Umbilical cord (tissue), 2 donors: ENCODE data around the gene CDC6. TPM values are rescaled to one million over a fixed set of nuclear protein-coding genes. Genes with fewer than 3 reads are reported as not detected.

Experiments
- DNase-seq: peaks from one replicate; pipeline ENCODE4 v3.0.0-alpha.2; 2015; ENCODE audit warnings: low spot score
- total RNA-seq: library from RNA; depleted of rRNA; stranded (reverse); fragments of >200 nt; gene quantifications from one replicate; pipeline ENCODE4 v1.2.3, GENCODE V29; 2014; ENCODE audit warnings: low replicate concordance; ENCODE audit not compliant: insufficient read depth

Gene CDC6
- total RNA-seq, 1 donor from 2014 or later: 5.8 TPM

GRCh38 chr17:40351359-40352236 lies 63.9 kb downstream of the CDC6 start:
- no peak for DNase-seq

- DNase-seq: no peak
Measured at GRCh38 chr17:40352237-40352778, 64.6 kb downstream of the CDC6 start.

GRCh38 chr17:40352779-40353394 lies 65.2 kb downstream of the CDC6 start:
- DNase-seq: no peak

Other genes starting within 250 kb of the CDC6 start
- 29.1 TPM for gene MED24, start 233.5 kb upstream of the CDC6 start, total RNA-seq
- gene THRA, start 224.9 kb upstream of the CDC6 start, total RNA-seq: 46.0 TPM
- gene NR1D1, start 187.3 kb upstream of the CDC6 start, total RNA-seq: 0.48 TPM
- 59.7 TPM for gene MSL1, start 165.9 kb upstream of the CDC6 start, total RNA-seq
- 39.0 TPM for gene CASC3, start 147.3 kb upstream of the CDC6 start, total RNA-seq
- 4.8 TPM for gene RAPGEFL1, start 110.4 kb upstream of the CDC6 start, total RNA-seq
- 7.0 TPM for gene WIPF2, start 68.6 kb upstream of the CDC6 start, total RNA-seq
- gene RARA, start 21.3 kb downstream of the CDC6 start, total RNA-seq: 8.7 TPM
- gene GJD3, start 76.9 kb downstream of the CDC6 start, total RNA-seq: not detected
- 11.8 TPM for gene TOP2A, start 130.0 kb downstream of the CDC6 start, total RNA-seq
- gene IGFBP4, start 155.6 kb downstream of the CDC6 start, total RNA-seq: 55.4 TPM
- 7.0 TPM for gene TNS4, start 213.7 kb downstream of the CDC6 start, total RNA-seq